MM.1S (cell line): ENCODE data around the gene PA2G4.

ENCODE experiments used
- EZH2 ChIP-seq: fragments of 300-600 bp; sonication (generic); optimal IDR thresholded peaks from 2 replicates; pipeline ENCODE3; 2017; ENCODE audit warnings: low read depth, mild to moderate bottlenecking, antibody characterized with exemption, low read length, mixed read lengths
- EZH2phosphoT487 ChIP-seq: fragments of 300-600 bp; sonication (generic); IDR thresholded peaks from 2 replicates; pipeline ENCODE4 v1.6.1; 2018; ENCODE audit warnings: antibody characterized with exemption, low read length
- TF ChIP-seq, protein P1 (sequence below): fragments of 300-600 bp; sonication (generic); IDR thresholded peaks from 2 replicates; pipeline ENCODE4 v1.5.1; 2016; ENCODE audit warnings: antibody characterized with exemption, low read length, mixed read lengths

DNA sequence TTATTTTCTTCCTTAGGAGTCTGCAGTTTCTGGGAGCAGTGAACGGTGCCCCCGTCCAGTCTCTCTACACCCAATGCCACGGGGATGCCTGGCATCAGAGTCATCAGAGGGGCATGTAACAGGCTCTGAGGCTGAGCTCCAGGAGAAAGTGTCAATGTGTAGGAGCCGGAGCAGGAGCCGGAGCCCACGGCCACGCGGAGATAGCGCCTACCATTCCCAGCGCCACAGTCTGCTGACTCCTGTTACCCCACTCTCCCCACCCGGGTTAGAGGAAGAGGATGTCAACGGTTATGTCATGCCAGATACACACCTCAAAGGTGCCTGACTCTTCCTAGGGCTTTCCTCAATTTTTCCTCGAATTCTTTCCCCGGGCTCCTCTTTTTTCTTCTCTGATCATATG lies 3.3 kb upstream of the PA2G4 start:
- TF ChIP-seq, protein P1, sequence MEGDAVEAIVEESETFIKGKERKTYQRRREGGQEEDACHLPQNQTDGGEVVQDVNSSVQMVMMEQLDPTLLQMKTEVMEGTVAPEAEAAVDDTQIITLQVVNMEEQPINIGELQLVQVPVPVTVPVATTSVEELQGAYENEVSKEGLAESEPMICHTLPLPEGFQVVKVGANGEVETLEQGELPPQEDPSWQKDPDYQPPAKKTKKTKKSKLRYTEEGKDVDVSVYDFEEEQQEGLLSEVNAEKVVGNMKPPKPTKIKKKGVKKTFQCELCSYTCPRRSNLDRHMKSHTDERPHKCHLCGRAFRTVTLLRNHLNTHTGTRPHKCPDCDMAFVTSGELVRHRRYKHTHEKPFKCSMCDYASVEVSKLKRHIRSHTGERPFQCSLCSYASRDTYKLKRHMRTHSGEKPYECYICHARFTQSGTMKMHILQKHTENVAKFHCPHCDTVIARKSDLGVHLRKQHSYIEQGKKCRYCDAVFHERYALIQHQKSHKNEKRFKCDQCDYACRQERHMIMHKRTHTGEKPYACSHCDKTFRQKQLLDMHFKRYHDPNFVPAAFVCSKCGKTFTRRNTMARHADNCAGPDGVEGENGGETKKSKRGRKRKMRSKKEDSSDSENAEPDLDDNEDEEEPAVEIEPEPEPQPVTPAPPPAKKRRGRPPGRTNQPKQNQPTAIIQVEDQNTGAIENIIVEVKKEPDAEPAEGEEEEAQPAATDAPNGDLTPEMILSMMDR: no peak
- TF ChIP-seq EZH2 (no peak), EZH2phosphoT487 (no peak)
